GM12878 (cell line): ENCODE data around the gene GLI2. TPM values are rescaled to one million over a fixed set of nuclear protein-coding genes. Genes with fewer than 3 reads are reported as not detected.

Experiments used
- ATAC-seq: fragments of 200-7000 bp; cut with Tn5 transposase; 3 replicates; pipeline ENCODE4 v1.9.1; 2020; ENCODE audit warnings: mild to moderate bottlenecking, moderate library complexity
- BruUV-seq: library from RNA; stranded (reverse); fragments of 400-500 nt; replicated peaks from 2 replicates; lab custom pipeline; 2021; lab: Mats Ljungman, UMichigan
- CTCF ChIA-PET: fragments of 300-600 bp; sonication (Branson Sonifier 250); formaldehyde crosslinking; extraction: SDS; loops from one replicate; lab custom pipeline; 2021; ENCODE audit warnings: inconsistent platforms; lab: Yijun Ruan, JAX
- POLR2A ChIA-PET: fragments of 350-600 bp; formaldehyde crosslinking; extraction: SDS; loops from one replicate; lab custom pipeline; 2021; ENCODE audit warnings: inconsistent platforms; lab: Charles Lee
- RAD21 ChIA-PET: fragments of 300-600 bp; sonication (Branson Sonifier 250); formaldehyde crosslinking; loops from one replicate; lab custom pipeline; 2023; ENCODE audit warnings: antibody characterized with exemption; ENCODE audit not compliant: unreplicated experiment; lab: Charles Lee
- SMC1A ChIA-PET: fragments of 300-600 bp; sonication (Branson Sonifier 250); formaldehyde crosslinking; loops from one replicate; lab custom pipeline; 2023; ENCODE audit not compliant: unreplicated experiment, uncharacterized antibody; lab: Charles Lee
- DNase-seq: peaks from one replicate; pipeline ENCODE4 v3.0.0-alpha.2; 2011; ENCODE audit warnings: low read depth, low spot score
- FAIRE-seq: peaks from 3 replicates; lab custom pipeline; 2011; peaks lifted over from hg19 to GRCh38; lab: Jason Lieb, UNC
- H2AFZ ChIP-seq: 2 replicates; pipeline ENCODE4 v1.6.0; 2011; ENCODE audit warnings: low read depth, low read length, control low read depth; ENCODE audit not compliant: control insufficient read depth
- H3K27ac ChIP-seq: 2 replicates; pipeline ENCODE4 v1.5.1; 2011; ENCODE audit warnings: control low read depth; ENCODE audit not compliant: control insufficient read depth, insufficient read depth
- H3K27me3 ChIP-seq, 2 experiments: replicated peaks in 1 of 2; 2 replicates each; pipeline versions ENCODE4 v1.6.0 to v1.6.1; 2011; ENCODE audit warnings: low read length in 1 of 2; ENCODE audit not compliant: control insufficient read depth in 2 of 2, insufficient read depth in 2 of 2
- H3K36me3 ChIP-seq, 2 experiments: 2 replicates each; pipeline ENCODE4 v1.5.1; 2011; ENCODE audit warnings: low read length in 1 of 2; ENCODE audit not compliant: control insufficient read depth in 2 of 2, insufficient read depth in 2 of 2
- H3K4me1 ChIP-seq: 2 replicates; pipeline ENCODE4 v1.6.1; 2011; ENCODE audit warnings: mild to moderate bottlenecking, low read length, moderate library complexity, mixed read lengths; ENCODE audit not compliant: control insufficient read depth, insufficient read depth
- H3K4me2 ChIP-seq: 2 replicates; pipeline ENCODE4 v1.6.0; 2011; ENCODE audit warnings: control low read depth; ENCODE audit not compliant: control insufficient read depth, insufficient read depth
- H3K4me3 ChIP-seq: fragments of 200-600 bp; sonication (generic); 2 replicates; pipeline ENCODE4 v1.5.1; 2016
- H3K79me2 ChIP-seq: 2 replicates; pipeline ENCODE4 v1.6.0; 2011; ENCODE audit warnings: low read length; ENCODE audit not compliant: control insufficient read depth, insufficient read depth
- H3K9ac ChIP-seq: 2 replicates; pipeline ENCODE4 v1.8.0; 2011; ENCODE audit warnings: low read length, control low read depth, mixed read lengths; ENCODE audit not compliant: control insufficient read depth, insufficient read depth
- H3K9me3 ChIP-seq: replicated peaks from 3 replicates; pipeline ENCODE4 v1.5.1; 2011; ENCODE audit warnings: mild to moderate bottlenecking, low read length; ENCODE audit not compliant: control insufficient read depth, insufficient read depth
- H4K20me1 ChIP-seq: 2 replicates; pipeline ENCODE4 v1.6.0; 2011; ENCODE audit not compliant: control insufficient read depth, insufficient read depth
- BACH1 ChIP-seq: fragments of 450-650 bp; IDR thresholded peaks from 2 replicates; pipeline ENCODE4 v1.6.1; 2017; ENCODE audit warnings: mild to moderate bottlenecking, borderline replicate concordance
- HDAC2 ChIP-seq: fragments of 200-600 bp; sonication (generic); IDR thresholded peaks from 2 replicates; pipeline ENCODE4 v1.6.1; 2017
- MYB ChIP-seq: fragments of 150-350 bp; IDR thresholded peaks from 2 replicates; pipeline ENCODE4 v1.6.1; 2014; ENCODE audit warnings: mild to moderate bottlenecking, low read depth, low read length, borderline replicate concordance
- PAX8 ChIP-seq: fragments of 450-650 bp; IDR thresholded peaks from 2 replicates; pipeline ENCODE4 v1.6.1; 2017; ENCODE audit warnings: mild to moderate bottlenecking, moderate library complexity
- TCF12 ChIP-seq: IDR thresholded peaks from 2 replicates; pipeline ENCODE4 v1.6.1; 2011; ENCODE audit warnings: low read depth, mild to moderate bottlenecking, low read length
- YY1 ChIP-seq: IDR thresholded peaks from 2 replicates; pipeline ENCODE4 v1.6.1; 2011; ENCODE audit warnings: low read depth, mild to moderate bottlenecking, low read length
- ZSCAN29 ChIP-seq: fragments of 450-650 bp; IDR thresholded peaks from 2 replicates; pipeline ENCODE4 v1.6.1; 2017; ENCODE audit warnings: mild to moderate bottlenecking, moderate library complexity
- WGBS: methylation state at CpG from one replicate; pipeline ENCODE4 v1.1.6; 2016; ENCODE audit warnings: low lambda C conversion rate; ENCODE audit not compliant: insufficient replicate concordance, insufficient coverage; ENCODE audit errors: missing lambda C conversion rate; 5-methylcytosine and 5-hydroxymethylcytosine counted together
- in situ Hi-C: fragments of 300-500 bp; cut with MboI; formaldehyde crosslinking; loops from 9 replicates; pipeline ENCODE4 v1.14.3; 2018; ENCODE audit warnings: mixed read lengths
- intact Hi-C: fragments of 100-400 bp; cut with micrococcal nuclease; formaldehyde crosslinking; loops from one replicate; pipeline ENCODE4 v1.14.2; 2022; ENCODE audit not compliant: unreplicated experiment
- polyA plus RNA-seq, 11 experiments: library from polyadenylated mRNA; depleted of rRNA in 4 of 11; unstranded in 6 of 11; stranded (reverse) in 5 of 11; fragments of >200 nt; fragmentation: Nextera tagmentation in 4 of 11; fragmentation: Illumina TruSeq in 1 of 11; extraction: Ambion mirVana in 4 of 11; extraction: Trizol in 1 of 11; gene quantifications; 1 replicate in 1 of 11; 2 replicates in 10 of 11; pipeline versions ENCODE4 v1.2.1 to v1.2.3, GENCODE V29; 2011 to 2016; ENCODE audit warnings: inconsistent platforms in 2 of 11, missing spikeins in 2 of 11, low read depth in 1 of 11
- total RNA-seq, 4 experiments: library from RNA; depleted of rRNA in 3 of 4; stranded (reverse); fragments of >200 nt in 3 of 4; fragmentation: Illumina TruSeq in 1 of 4; extraction: Trizol in 1 of 4; gene quantifications; 2 replicates each; pipeline versions ENCODE4 v1.2.1 to v1.2.3, GENCODE V29; 2013 to 2021
- TF ChIP-seq, protein P1 (sequence below): fragments of 450-650 bp; IDR thresholded peaks from 2 replicates; pipeline ENCODE4 v1.6.1; 2017; ENCODE audit warnings: mild to moderate bottlenecking, moderate library complexity

Gene GLI2
- total and polyA plus RNA-seq, 10 of the 15 experiments (the other 5 are each of a cell fraction or from before 2014, with no cell fraction given): 0.01 TPM; not detected in 9

GRCh38 chr2:120777787-120778186 is 42.1 kb downstream of the GLI2 start:
- no peaks in the 10 kb centered on the region for H3K9me3 ChIP-seq
- in situ Hi-C loops: no loop called here
- SMC1A ChIA-PET: no interaction called here
- TF ChIP-seq MYB (no peak), ZSCAN29 (no peak), HDAC2 (no peak), TCF12 (no peak), PAX8 (no peak), BACH1 (no peak), YY1 (no peak)
- TF ChIP-seq, protein P1, sequence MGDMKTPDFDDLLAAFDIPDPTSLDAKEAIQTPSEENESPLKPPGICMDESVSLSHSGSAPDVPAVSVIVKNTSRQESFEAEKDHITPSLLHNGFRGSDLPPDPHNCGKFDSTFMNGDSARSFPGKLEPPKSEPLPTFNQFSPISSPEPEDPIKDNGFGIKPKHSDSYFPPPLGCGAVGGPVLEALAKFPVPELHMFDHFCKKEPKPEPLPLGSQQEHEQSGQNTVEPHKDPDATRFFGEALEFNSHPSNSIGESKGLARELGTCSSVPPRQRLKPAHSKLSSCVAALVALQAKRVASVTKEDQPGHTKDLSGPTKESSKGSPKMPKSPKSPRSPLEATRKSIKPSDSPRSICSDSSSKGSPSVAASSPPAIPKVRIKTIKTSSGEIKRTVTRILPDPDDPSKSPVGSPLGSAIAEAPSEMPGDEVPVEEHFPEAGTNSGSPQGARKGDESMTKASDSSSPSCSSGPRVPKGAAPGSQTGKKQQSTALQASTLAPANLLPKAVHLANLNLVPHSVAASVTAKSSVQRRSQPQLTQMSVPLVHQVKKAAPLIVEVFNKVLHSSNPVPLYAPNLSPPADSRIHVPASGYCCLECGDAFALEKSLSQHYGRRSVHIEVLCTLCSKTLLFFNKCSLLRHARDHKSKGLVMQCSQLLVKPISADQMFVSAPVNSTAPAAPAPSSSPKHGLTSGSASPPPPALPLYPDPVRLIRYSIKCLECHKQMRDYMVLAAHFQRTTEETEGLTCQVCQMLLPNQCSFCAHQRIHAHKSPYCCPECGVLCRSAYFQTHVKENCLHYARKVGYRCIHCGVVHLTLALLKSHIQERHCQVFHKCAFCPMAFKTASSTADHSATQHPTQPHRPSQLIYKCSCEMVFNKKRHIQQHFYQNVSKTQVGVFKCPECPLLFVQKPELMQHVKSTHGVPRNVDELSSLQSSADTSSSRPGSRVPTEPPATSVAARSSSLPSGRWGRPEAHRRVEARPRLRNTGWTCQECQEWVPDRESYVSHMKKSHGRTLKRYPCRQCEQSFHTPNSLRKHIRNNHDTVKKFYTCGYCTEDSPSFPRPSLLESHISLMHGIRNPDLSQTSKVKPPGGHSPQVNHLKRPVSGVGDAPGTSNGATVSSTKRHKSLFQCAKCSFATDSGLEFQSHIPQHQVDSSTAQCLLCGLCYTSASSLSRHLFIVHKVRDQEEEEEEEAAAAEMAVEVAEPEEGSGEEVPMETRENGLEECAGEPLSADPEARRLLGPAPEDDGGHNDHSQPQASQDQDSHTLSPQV: no peak
- TF ChIP-seq, all 136 proteins: peak for 0
- no peak for FAIRE-seq
- Histone ChIP-seq H2AFZ (no peak overlapping the region), H3K79me2 (no peaks in the 10 kb centered on the region), H3K27ac (no peak overlapping the region), H3K4me3 (no peak overlapping the region), H3K27me3 (no peaks in the 10 kb centered on the region), H3K4me2 (no peak overlapping the region), H4K20me1 (no peaks in the 10 kb centered on the region), H3K4me1 (no peaks in the 10 kb centered on the region), H3K9ac (no peak overlapping the region), H3K36me3 (no peaks in the 10 kb centered on the region)
- POLR2A ChIA-PET: no interaction called here
- intact Hi-C loops: no loop called here
- 20% methylated on average over 5 of the region's 5 CpGs for WGBS
- no peak for ATAC-seq
- BruUV-seq: no TSS peak
- RAD21 ChIA-PET: no interaction called here
- DNase-seq: no peak
- CTCF ChIA-PET: no interaction called here
